Spinal cord (tissue), 10 donors: ENCODE measurements around the gene PROC. TPM values are rescaled to one million over a fixed set of nuclear protein-coding genes. Genes with fewer than 3 reads are reported as not detected.

Experiments used
- DNase-seq, 6 donors: peaks; one replicate each; pipeline versions ENCODE4 v3.0.0 to v3.0.0-alpha.2; 2013 to 2015; ENCODE audit warnings: low spot score in 6 of 6, low read depth in 4 of 6
- H3K27ac ChIP-seq: one replicate; pipeline ENCODE4 v1.5.1; 2013; ENCODE audit warnings: low read depth, low read length, control low read depth
- H3K27me3 ChIP-seq: one replicate; pipeline ENCODE4 v1.6.1; 2013; ENCODE audit warnings: low read length; ENCODE audit not compliant: control insufficient read depth, insufficient read depth
- H3K36me3 ChIP-seq: one replicate; pipeline ENCODE4 v1.6.1; 2013; ENCODE audit warnings: low read length; ENCODE audit not compliant: control insufficient read depth, insufficient read depth
- H3K4me1 ChIP-seq: one replicate; pipeline ENCODE4 v1.6.1; 2013; ENCODE audit warnings: low read length; ENCODE audit not compliant: control insufficient read depth, insufficient read depth
- H3K4me3 ChIP-seq: one replicate; pipeline ENCODE4 v1.5.1; 2013; ENCODE audit warnings: low read depth, low read length, control low read depth
- H3K9me3 ChIP-seq: one replicate; pipeline ENCODE4 v1.6.1; 2013; ENCODE audit warnings: low read length; ENCODE audit not compliant: control insufficient read depth, insufficient read depth
- WGBS: methylation state at CpG from one replicate; pipeline ENCODE4 v1.1.5; 2013; ENCODE audit warnings: missing lambda C conversion rate; ENCODE audit not compliant: insufficient coverage; 5-methylcytosine and 5-hydroxymethylcytosine counted together
- polyA plus RNA-seq, 2 donors: library from polyadenylated mRNA; unstranded; fragments of 120-200 nt; gene quantifications; one replicate each; pipeline ENCODE4 v1.2.1, GENCODE V29; 2013; ENCODE audit not compliant: insufficient read length in 2 of 2
- total RNA-seq, 2 donors: library from RNA; depleted of rRNA in 1 of 2; stranded (reverse); fragments of 120-200 nt in 1 of 2; fragments of >200 nt in 1 of 2; gene quantifications; one replicate each; pipeline versions ENCODE4 v1.2.3 to v1.2.4, GENCODE V29; 2013 to 2014
- donor health status: healthy.

The PROC gene
- total and polyA plus RNA-seq, 4 donors = 0.99 to 7.0 (median 3.6) TPM

- no peak for DNase-seq
- H3K36me3 ChIP-seq = peaks cover 1% of the 10 kb centered on the region
- H3K27ac ChIP-seq = no peak overlapping the region
- H3K27me3 ChIP-seq = no peaks in the 10 kb centered on the region
- H3K9me3 ChIP-seq = no peaks in the 10 kb centered on the region
- peaks cover 9% of the 10 kb centered on the region for H3K4me1 ChIP-seq
- 100% methylated on average over 1 of the region's 1 CpG for WGBS
- H3K4me3 ChIP-seq = no peak overlapping the region
Measured at GRCh38 chr2:127392828-127393578, 25.2 kb upstream of the PROC start.

- Histone ChIP-seq H3K27ac (peak overlapping the region; percentile 33), H3K4me3 (no peak overlapping the region), H3K36me3 (peaks cover 4% of the 10 kb centered on the region), H3K9me3 (no peaks in the 10 kb centered on the region), H3K27me3 (no peaks in the 10 kb centered on the region), H3K4me1 (peaks cover 9% of the 10 kb centered on the region)
- DNase-seq = peak in 5 of 6 donors; percentile 51 to 86 (median 66)
- WGBS = 18% methylated on average over 3 of the region's 3 CpGs
Measured at GRCh38 chr2:127394492-127394891, 23.7 kb upstream of the PROC start.

- no peak for DNase-seq
Measured at GRCh38 chr2:127397568-127398238, 20.5 kb upstream of the PROC start.

GRCh38 chr2:127398239-127398590 lies 20.0 kb upstream of the PROC start:
- peaks cover 4% of the 10 kb centered on the region for H3K36me3 ChIP-seq
- whole genome bisulfite sequencing = 44% methylated on average over 4 of the region's 4 CpGs
- DNase-seq = peak in 2 of 6 donors; percentile 42 to 66
- H3K27ac ChIP-seq = no peak overlapping the region
- H3K4me1 ChIP-seq = peaks cover 18% of the 10 kb centered on the region
- no peak overlapping the region for H3K4me3 ChIP-seq
- H3K27me3 ChIP-seq = peaks cover 4% of the 10 kb centered on the region
- no peaks in the 10 kb centered on the region for H3K9me3 ChIP-seq

More at GRCh38 chr2:127397568-127398238, 20.5 kb upstream of the PROC start:
- Histone ChIP-seq H3K4me3 (no peak overlapping the region), H3K27ac (no peak overlapping the region), H3K27me3 (peaks cover 4% of the 10 kb centered on the region), H3K36me3 (peaks cover 4% of the 10 kb centered on the region), H3K9me3 (no peaks in the 10 kb centered on the region), H3K4me1 (peaks cover 18% of the 10 kb centered on the region)
- WGBS = 81% methylated on average over 7 of the region's 9 CpGs

GRCh38 chr2:127400533-127400896 lies 17.7 kb upstream of the PROC start:
- WGBS = 60% methylated on average over 8 of the region's 9 CpGs
- Histone ChIP-seq H3K36me3 (peaks cover 4% of the 10 kb centered on the region), H3K9me3 (no peaks in the 10 kb centered on the region), H3K4me3 (no peak overlapping the region), H3K4me1 (peaks cover 18% of the 10 kb centered on the region), H3K27ac (no peak overlapping the region), H3K27me3 (peaks cover 6% of the 10 kb centered on the region)
- no peak for DNase-seq

GRCh38 chr2:127400897-127401756 lies 17.1 kb upstream of the PROC start:
- 47% methylated on average over 34 of the region's 39 CpGs for WGBS
- H3K4me3 ChIP-seq = no peak overlapping the region
- H3K27me3 ChIP-seq = peaks cover 6% of the 10 kb centered on the region
- H3K9me3 ChIP-seq = no peaks in the 10 kb centered on the region
- H3K4me1 ChIP-seq = peaks cover 18% of the 10 kb centered on the region
- DNase-seq = no peak
- peaks cover 4% of the 10 kb centered on the region for H3K36me3 ChIP-seq
- H3K27ac ChIP-seq = no peak overlapping the region

- no peak for DNase-seq
- Histone ChIP-seq H3K4me3 (no peak overlapping the region), H3K27me3 (peaks cover 6% of the 10 kb centered on the region), H3K9me3 (no peaks in the 10 kb centered on the region), H3K36me3 (peaks cover 4% of the 10 kb centered on the region), H3K27ac (no peak overlapping the region), H3K4me1 (peaks cover 18% of the 10 kb centered on the region)
- WGBS = 89% methylated on average over 6 of the region's 11 CpGs
Measured at GRCh38 chr2:127401757-127402695, 16.2 kb upstream of the PROC start.

- no peak overlapping the region for H3K27ac ChIP-seq
- H3K27me3 ChIP-seq = peaks cover 6% of the 10 kb centered on the region
- 58% methylated on average over 3 of the region's 3 CpGs for WGBS
- H3K4me3 ChIP-seq = no peak overlapping the region
- DNase-seq = no peak
- H3K9me3 ChIP-seq = no peaks in the 10 kb centered on the region
- no peaks in the 10 kb centered on the region for H3K36me3 ChIP-seq
- H3K4me1 ChIP-seq = peaks cover 16% of the 10 kb centered on the region
Measured at GRCh38 chr2:127403460-127403859, 14.8 kb upstream of the PROC start.
